H1 (cell line): ENCODE data around the gene STX11. TPM values are rescaled to one million over a fixed set of nuclear protein-coding genes. Genes with fewer than 3 reads are reported as not detected.

Source experiments
- CBX8 ChIP-seq: fragments of 300-800, 300-1000 bp; sonication (generic); IDR thresholded peaks from 2 replicates; pipeline ENCODE4 v1.7.1; 2016; ENCODE audit warnings: low read depth, low read length, borderline replicate concordance
- CREB1 ChIP-seq: IDR thresholded peaks from 2 replicates; pipeline ENCODE4 v1.6.1; 2012; ENCODE audit warnings: inconsistent platforms
- HDAC6 ChIP-seq: IDR thresholded peaks from one replicate; pipeline ENCODE4 v1.7.1; 2012; ENCODE audit warnings: low read depth, mild to moderate bottlenecking, inconsistent platforms, low read length, moderate library complexity
- PHF8 ChIP-seq: fragments of 200-600 bp; sonication (generic); conservative IDR thresholded peaks from 2 replicates; pipeline ENCODE4 v1.7.1; 2012; ENCODE audit warnings: low read depth, mild to moderate bottlenecking, inconsistent platforms, low read length, moderate library complexity
- SIN3A ChIP-seq, 2 experiments: IDR thresholded peaks in 1 of 2; conservative IDR thresholded peaks in 1 of 2; 2 replicates each; pipeline ENCODE4 v1.6.1; 2011 to 2012; ENCODE audit warnings: low read length in 2 of 2, improper control_type of control experiment in 1 of 2, low read depth in 1 of 2, mild to moderate bottlenecking in 1 of 2
- polyA plus RNA-seq, 7 experiments: library from polyadenylated mRNA; depleted of rRNA in 3 of 7; stranded (reverse) in 5 of 7; unstranded in 2 of 7; fragments of >200 nt in 5 of 7; fragments of 200-250 nt in 2 of 7; gene quantifications; 1 replicate in 5 of 7; 2 replicates in 1 of 7; 4 replicates in 1 of 7; pipeline versions ENCODE4 v1.2.1 to v1.2.3, GENCODE V29; 2011 to 2013; ENCODE audit warnings: missing spikeins in 2 of 7, mixed read lengths in 2 of 7
- total RNA-seq: library from RNA; stranded (reverse); fragmentation: NEBNext Ultra II Directional; extraction: Animal tissue kit (Norgen Biotek cat#: 25700); gene quantifications from 2 replicates; pipeline ENCODE4 v1.2.1, GENCODE V29; 2021
- TF ChIP-seq, protein P1 (sequence below): fragments of 300-600 bp; sonication (generic); IDR thresholded peaks from 2 replicates; pipeline ENCODE4 v1.7.1; 2012; ENCODE audit warnings: low read length, moderate library complexity, mild to moderate bottlenecking, inconsistent platforms; ENCODE audit not compliant: insufficient replicate concordance

STX11 gene
- total and polyA plus RNA-seq, 2 of the 8 experiments (the other 6 are each of a cell fraction or from before 2014, with no cell fraction given), result 0.15 to 0.34 TPM

DNA sequence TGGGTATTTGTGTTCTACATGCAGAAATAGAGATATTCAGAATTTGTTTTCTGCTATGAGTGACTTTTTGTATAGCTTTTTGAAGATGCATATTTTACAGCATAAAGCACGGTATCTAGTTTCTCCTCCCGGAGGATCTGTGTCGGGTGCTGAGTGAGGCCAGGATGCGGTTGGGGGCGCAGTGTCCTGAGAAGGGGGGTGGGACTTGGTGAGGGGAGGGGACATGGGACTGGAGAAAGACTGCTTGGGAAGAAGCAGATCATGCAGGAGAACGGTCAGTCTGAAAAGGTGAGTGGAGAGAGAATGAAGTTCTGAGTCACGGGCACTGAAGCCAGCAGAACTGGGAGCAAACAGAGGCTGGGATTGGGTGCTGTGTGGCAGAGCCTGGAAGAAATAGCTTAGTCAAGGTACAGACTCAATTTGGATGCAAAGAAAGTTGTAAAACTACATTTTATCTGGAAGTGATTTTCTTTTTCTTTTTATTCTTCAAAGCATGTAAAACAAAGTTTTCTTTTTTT is 44.0 kb downstream of the STX11 start (continued):
- TF ChIP-seq, protein P1, sequence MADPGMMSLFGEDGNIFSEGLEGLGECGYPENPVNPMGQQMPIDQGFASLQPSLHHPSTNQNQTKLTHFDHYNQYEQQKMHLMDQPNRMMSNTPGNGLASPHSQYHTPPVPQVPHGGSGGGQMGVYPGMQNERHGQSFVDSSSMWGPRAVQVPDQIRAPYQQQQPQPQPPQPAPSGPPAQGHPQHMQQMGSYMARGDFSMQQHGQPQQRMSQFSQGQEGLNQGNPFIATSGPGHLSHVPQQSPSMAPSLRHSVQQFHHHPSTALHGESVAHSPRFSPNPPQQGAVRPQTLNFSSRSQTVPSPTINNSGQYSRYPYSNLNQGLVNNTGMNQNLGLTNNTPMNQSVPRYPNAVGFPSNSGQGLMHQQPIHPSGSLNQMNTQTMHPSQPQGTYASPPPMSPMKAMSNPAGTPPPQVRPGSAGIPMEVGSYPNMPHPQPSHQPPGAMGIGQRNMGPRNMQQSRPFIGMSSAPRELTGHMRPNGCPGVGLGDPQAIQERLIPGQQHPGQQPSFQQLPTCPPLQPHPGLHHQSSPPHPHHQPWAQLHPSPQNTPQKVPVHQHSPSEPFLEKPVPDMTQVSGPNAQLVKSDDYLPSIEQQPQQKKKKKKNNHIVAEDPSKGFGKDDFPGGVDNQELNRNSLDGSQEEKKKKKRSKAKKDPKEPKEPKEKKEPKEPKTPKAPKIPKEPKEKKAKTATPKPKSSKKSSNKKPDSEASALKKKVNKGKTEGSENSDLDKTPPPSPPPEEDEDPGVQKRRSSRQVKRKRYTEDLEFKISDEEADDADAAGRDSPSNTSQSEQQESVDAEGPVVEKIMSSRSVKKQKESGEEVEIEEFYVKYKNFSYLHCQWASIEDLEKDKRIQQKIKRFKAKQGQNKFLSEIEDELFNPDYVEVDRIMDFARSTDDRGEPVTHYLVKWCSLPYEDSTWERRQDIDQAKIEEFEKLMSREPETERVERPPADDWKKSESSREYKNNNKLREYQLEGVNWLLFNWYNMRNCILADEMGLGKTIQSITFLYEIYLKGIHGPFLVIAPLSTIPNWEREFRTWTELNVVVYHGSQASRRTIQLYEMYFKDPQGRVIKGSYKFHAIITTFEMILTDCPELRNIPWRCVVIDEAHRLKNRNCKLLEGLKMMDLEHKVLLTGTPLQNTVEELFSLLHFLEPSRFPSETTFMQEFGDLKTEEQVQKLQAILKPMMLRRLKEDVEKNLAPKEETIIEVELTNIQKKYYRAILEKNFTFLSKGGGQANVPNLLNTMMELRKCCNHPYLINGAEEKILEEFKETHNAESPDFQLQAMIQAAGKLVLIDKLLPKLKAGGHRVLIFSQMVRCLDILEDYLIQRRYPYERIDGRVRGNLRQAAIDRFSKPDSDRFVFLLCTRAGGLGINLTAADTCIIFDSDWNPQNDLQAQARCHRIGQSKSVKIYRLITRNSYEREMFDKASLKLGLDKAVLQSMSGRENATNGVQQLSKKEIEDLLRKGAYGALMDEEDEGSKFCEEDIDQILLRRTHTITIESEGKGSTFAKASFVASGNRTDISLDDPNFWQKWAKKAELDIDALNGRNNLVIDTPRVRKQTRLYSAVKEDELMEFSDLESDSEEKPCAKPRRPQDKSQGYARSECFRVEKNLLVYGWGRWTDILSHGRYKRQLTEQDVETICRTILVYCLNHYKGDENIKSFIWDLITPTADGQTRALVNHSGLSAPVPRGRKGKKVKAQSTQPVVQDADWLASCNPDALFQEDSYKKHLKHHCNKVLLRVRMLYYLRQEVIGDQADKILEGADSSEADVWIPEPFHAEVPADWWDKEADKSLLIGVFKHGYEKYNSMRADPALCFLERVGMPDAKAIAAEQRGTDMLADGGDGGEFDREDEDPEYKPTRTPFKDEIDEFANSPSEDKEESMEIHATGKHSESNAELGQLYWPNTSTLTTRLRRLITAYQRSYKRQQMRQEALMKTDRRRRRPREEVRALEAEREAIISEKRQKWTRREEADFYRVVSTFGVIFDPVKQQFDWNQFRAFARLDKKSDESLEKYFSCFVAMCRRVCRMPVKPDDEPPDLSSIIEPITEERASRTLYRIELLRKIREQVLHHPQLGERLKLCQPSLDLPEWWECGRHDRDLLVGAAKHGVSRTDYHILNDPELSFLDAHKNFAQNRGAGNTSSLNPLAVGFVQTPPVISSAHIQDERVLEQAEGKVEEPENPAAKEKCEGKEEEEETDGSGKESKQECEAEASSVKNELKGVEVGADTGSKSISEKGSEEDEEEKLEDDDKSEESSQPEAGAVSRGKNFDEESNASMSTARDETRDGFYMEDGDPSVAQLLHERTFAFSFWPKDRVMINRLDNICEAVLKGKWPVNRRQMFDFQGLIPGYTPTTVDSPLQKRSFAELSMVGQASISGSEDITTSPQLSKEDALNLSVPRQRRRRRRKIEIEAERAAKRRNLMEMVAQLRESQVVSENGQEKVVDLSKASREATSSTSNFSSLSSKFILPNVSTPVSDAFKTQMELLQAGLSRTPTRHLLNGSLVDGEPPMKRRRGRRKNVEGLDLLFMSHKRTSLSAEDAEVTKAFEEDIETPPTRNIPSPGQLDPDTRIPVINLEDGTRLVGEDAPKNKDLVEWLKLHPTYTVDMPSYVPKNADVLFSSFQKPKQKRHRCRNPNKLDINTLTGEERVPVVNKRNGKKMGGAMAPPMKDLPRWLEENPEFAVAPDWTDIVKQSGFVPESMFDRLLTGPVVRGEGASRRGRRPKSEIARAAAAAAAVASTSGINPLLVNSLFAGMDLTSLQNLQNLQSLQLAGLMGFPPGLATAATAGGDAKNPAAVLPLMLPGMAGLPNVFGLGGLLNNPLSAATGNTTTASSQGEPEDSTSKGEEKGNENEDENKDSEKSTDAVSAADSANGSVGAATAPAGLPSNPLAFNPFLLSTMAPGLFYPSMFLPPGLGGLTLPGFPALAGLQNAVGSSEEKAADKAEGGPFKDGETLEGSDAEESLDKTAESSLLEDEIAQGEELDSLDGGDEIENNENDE, result no peak
- no peak for TF ChIP-seq HDAC6
- no peak for TF ChIP-seq CBX8
- TF ChIP-seq SIN3A (conservative IDR thresholded peaks at IDR 0.05 in 1 of 2, IDR thresholded peaks at IDR 0.05 in 1 of 2; ENCODE audit: low read depth in 1 of 2, low read length in 2 of 2), result no peak
- TF ChIP-seq CREB1, result no peak
- no peak for TF ChIP-seq PHF8
